NOMO-1 treated with DMSO at 0.1 percent for 48 hours (cell line): ENCODE measurements around the gene VTN.
A peak's percentile ranks its signal among the peaks of the same experiment; 100 is the strongest.

Source experiments
- DNase-seq: peaks from one replicate; lab custom pipeline; 2025; ENCODE audit not compliant: unreplicated experiment; lab: John Stamatoyannopoulos, UW

The VTN gene

GRCh38 chr17:28395968-28396367, 25.9 kb upstream of the VTN start:
- no peak for DNase-seq

DNA sequence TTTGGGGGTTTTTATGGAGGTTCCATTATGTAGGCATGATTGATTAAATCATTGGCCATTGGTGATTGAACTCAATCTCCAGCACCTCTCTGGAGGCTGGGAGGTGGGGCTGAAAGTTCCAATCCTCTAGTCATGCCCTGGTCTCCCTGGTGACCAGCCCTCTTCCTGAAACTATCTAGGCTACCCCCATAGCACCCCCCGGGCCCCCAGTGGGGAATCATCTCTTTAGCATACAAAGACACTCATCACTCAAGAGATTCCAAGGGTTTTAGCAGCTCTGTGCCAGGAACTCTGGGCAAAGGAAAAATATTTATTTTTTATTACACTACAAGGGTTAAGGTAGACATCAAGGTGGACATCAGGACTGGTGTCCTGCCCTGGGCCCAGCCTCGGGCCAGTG, 25.3 kb upstream of the VTN start:
- DNase-seq, result no peak

DNA sequence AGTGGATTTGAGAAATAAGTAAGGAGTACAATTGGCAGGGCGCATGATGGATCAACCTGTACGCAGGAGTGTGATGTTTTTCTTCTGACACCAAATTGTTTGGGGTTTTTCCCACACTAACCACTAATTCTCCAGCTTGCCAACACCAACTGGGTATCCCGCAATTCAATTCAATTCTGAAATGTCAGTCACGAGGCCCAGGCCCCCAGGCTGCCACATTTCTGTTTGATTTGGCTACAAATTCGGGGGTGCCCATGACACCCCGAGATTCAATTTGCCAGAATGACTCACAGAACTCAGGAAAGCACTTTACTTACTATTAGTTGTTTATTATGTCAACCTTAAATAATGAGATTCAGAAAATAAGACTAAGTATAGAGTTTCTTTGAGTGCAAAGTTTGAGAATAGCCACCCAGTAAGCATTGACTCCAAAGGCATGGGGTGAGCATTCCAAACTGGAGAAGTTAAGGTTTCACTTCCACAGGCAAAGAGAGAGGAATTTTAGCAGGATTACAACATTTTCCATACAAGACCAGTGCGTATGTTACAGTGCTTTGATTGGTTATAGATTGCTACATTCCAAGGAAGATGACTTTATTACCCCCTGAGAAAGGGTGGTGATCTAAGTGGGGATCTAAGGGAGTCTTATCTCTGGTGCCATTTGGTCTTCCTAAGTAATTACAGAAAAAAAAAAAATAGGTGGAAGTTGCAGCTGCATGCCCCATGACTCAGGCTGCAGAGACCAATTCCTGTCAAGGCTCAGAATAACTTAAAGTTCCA, 24.4 kb upstream of the VTN start:
- DNase-seq, result no peak

GRCh38 chr17:28392491-28392890, 22.4 kb upstream of the VTN start:
- DNase-seq, result no peak

DNA sequence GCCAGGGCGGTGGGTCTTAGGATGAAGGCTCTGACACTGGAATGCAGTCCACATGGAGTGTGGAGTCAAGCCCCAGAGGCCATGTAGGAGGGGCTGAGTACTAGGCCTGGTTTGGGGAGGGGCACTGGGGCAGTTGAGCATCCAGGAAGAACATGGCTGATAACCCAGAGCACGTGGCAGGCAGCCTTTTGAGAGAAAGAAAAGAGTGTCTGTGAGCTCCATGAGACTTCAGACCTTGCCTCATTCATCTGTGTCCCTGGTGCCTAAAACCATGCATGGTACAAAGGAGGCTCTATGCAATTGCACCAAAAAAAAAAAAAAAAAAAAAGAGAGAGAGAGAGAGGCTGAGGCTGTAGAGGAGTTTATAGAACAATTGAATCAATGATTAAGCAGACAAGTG, 21.3 kb upstream of the VTN start:
- no peak for DNase-seq

- DNase-seq, result no peak
These were observed 20.9 kb upstream of the VTN start for GRCh38 chr17:28390984-28391383.

GRCh38 chr17:28390563-28390962, 20.5 kb upstream of the VTN start:
- no peak for DNase-seq

- no peak for DNase-seq
These were observed 20.0 kb upstream of the VTN start for GRCh38 chr17:28390141-28390540.

- DNase-seq, result no peak
These were observed 18.0 kb upstream of the VTN start for GRCh38 chr17:28388106-28388505.

DNA sequence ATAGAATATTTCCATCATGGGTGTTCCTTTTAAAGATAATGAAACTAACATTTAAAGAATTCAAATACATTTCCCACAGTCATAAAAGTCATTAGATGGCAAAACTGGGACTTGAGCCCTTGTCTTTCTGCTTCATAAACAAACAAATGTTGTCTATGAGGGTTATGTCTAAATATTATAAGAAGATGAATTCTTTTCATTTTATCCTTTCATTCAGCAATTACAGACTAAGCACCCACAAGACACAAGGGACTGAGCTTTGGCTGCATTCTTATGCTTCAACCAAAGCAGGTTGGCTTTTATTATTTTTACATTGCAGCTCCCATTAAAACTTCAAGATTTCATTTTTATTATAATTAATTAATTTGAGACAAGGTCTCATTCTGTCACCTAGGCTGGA, 16.3 kb upstream of the VTN start:
- no peak for DNase-seq

DNA sequence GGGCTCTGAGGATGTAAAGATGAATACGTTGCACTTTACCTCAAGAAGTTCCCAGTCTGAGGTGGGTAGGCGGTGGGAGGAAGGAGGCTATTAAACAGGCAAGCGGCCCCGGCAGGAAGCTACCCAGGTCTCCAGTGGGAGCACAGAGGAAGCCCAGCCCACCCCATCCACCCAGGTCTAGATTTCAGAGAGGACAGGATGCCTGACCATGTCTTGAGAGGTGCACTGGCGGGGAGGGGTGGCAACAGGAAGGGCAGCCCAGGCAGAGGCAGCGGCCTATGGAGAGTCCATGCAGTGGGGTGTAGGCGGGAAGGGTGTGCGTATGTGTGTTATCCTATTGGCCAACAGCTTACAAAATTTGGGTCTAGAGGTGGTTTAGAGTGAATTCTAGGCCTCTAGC, 15.3 kb upstream of the VTN start:
- no peak for DNase-seq

DNA sequence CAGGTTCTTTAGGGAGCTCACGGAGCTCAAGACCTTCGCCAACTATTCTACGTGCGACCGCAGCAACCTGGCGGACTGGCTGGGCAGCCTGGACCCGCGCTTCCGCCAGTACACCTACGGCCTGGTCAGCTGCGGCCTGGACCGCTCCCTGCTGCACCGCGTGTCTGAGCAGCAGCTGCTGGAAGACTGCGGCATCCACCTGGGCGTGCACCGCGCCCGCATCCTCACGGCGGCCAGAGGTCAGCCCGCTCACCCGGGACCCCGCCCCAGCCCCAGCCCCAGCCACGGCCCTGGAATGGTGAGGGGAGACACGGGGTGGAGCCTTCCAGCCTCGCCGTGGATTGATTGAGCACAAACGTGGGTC, 14.9 kb upstream of the VTN start:
- no peak for DNase-seq

DNA sequence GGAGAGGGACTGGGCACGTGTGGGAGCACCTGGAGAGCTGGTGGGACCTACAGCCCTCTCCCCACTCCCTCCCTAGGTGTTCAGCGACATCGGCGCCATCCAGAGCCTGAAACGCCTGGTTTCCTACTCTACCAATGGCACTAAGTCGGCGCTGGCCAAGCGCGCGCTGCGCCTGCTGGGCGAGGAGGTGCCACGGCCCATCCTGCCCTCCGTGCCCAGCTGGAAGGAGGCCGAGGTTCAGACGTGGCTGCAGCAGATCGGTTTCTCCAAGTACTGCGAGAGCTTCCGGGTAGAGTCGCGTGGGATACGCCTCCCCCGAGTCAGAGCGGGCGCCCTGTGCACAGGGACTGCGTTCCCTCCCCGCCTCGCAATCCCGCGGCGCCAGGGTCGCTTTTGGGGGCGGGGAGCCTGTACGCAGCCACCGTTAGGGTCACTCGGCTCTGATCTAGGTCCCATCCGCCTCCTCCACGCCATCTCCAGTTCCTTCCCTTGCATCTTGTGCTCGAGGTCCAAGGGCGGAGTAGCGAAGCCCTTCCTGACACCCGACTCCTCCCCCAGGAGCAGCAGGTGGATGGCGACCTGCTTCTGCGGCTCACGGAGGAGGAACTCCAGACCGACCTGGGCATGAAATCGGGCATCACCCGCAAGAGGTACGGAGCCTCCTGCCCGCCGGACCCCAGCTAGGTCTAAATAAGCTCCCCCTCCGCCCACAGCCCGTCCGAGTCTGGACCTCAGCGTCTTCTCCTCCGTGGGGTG, 14.4 kb upstream of the VTN start:
- peak; percentile 80 for DNase-seq

DNA sequence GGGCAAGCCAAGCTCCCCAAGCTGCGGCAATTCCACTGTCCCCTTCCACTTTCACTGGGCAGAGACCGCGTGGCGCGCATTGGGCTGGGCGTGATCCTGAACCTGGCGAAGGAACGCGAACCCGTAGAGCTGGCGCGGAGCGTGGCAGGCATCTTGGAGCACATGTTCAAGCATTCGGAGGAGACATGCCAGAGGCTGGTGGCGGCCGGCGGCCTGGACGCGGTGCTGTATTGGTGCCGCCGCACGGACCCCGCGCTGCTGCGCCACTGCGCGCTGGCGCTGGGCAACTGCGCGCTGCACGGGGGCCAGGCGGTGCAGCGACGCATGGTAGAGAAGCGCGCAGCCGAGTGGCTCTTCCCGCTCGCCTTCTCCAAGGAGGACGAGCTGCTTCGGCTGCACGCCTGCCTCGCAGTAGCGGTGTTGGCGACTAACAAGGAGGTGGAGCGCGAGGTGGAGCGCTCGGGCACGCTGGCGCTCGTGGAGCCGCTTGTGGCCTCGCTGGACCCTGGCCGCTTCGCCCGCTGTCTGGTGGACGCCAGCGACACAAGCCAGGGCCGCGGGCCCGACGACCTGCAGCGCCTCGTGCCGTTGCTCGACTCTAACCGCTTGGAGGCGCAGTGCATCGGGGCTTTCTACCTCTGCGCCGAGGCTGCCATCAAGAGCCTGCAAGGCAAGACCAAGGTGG, 11.2 kb upstream of the VTN start:
- DNase-seq, result no peak

DNA sequence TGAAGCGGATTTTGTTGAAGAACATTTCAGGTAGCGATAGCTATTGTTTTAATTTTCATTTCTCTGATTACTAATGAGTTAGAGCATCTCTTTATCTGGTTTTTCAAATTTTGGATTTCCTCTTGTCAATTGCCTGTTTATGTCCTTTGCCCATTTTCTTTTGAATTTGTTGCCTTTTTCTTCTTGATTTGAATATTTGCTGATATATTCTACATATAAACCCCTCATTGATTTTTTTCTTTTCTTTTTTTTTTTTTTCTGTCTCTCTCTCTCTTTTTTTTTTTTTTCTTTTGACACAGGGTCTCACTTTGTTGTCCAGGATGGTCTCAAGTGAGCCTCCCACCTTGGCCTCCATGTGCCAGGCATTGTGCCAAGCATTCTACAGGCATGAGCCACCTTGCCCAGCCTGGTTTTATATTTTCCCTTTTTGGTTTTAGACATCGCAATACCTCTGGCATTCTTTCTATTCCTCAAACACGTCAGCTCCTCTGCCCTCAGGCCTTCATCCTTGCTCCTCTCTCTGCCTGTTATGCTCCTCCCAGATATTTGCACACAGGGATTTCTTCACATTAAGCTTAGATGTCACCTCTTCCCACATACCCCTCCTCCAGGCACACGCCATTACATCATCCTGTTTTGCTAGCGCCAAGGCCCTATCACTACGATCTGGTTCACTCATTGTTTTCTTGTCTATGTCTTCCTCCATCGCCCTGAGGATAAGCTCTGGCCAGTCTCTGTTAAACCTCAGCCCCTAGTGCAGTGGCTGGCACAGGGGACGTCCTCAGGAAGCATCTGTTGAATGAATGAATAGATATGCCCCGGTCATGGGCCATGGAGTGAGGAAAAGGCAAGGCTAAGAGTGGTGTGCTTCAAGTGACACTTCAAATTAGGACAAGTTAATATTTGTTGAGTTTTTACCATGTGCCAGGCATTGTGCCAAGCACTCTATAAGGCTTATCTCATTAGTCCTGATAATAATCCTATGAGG, 10.0 kb upstream of the VTN start:
- no peak for DNase-seq

- DNase-seq, result no peak
These were observed 2.8 kb upstream of the VTN start for GRCh38 chr17:28372945-28373274.

DNA sequence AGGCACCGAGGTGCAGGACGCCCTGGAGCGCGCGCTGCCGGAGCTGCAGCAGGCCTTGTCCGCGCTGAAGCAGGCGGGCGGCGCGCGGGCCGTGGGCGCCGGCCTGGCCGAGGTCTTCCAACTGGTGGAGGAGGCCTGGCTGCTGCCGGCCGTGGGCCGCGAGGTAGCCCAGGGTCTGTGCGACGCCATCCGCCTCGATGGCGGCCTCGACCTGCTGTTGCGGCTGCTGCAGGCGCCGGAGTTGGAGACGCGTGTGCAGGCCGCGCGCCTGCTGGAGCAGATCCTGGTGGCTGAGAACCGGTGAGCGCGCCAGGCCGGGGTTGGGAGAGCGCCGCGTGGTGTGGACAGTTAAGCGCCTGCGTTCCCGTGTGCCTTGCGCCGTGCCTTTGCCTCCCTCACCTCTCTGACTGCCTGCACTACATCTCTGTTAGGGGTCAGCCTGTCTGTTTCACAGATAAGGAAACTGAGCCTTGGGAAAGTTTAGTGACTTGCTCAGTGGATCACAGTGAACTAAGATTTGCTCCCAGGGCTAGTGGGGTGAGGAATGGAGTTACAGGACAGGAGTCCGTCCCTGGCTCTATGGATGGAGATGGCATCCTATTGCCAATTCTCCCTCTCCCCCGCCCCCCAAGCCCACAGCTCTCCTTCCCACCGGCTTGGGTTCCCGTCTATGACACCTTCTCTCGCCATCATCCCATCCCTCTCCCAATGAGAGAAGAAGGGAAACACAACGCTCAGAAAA, 2.3 kb upstream of the VTN start:
- DNase-seq, result no peak

- DNase-seq, result no peak
These were observed 1.4 kb upstream of the VTN start, which contains the start of gene SARM1 for GRCh38 chr17:28371245-28372202. SARM1 (plus strand) TSS chr17:28371694; CDS start chr17:28372033, 339 bp downstream.

DNA sequence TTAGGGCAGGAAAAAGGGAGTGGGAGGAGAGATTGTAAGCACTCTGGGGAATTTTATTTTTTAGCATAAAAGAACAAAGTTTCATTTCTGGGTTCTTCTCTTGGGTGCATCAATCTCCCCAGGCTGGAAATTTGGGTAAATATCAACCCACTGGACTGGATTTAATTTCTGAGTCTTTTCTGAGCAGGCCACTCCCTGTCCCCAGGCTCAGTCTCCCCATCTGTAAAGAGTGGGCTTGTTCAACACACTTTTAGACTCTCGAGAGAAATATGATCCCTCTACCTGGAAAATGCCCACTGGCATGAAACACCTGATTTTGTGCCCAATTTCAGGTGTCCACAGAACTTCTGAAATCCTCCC, 617 bp upstream of the VTN start:
- DNase-seq, result no peak
